GM10266 (cell line): ENCODE data around the gene MFNG.

ENCODE experiments used
- DNase-seq: peaks from one replicate; pipeline ENCODE4 v3.0.0; 2012; ENCODE audit errors: extremely low spot score
- TF ChIP-seq, protein P1 (sequence below): IDR thresholded peaks from 2 replicates; pipeline ENCODE4 v1.5.1; 2012; ENCODE audit warnings: mild to moderate bottlenecking, low read depth; ENCODE audit not compliant: control insufficient read depth, insufficient read depth; ENCODE audit errors: missing control alignments

MFNG gene

DNA sequence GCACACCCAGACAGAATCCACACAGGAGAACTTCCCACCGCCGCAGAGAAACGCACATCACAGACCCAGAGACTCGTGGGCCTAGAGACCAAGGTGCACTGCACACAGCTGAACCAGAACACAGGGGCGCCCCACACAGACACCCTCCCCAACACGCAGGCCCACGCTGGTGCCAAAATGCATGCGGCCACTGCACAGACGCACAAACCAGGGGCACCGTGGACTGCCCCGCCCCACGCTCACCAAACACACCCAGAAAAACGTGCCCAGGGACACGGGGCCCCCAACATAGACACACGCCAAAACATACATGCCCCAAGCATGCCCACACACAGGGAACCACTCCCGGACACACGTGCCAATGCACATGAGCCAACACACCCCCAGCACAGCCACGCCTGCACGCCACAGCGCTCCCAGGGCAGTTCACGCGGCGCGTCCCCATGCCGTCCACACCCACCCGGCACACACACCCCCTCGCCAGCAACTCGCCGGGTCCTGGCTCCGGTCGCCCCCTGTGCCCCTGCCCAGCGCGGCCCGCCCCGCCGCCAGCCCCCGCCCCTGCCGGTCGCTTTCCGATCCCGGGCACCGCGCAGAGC is 66.7 kb downstream of the MFNG start:
- DNase-seq, result no peak
- TF ChIP-seq, protein P1, sequence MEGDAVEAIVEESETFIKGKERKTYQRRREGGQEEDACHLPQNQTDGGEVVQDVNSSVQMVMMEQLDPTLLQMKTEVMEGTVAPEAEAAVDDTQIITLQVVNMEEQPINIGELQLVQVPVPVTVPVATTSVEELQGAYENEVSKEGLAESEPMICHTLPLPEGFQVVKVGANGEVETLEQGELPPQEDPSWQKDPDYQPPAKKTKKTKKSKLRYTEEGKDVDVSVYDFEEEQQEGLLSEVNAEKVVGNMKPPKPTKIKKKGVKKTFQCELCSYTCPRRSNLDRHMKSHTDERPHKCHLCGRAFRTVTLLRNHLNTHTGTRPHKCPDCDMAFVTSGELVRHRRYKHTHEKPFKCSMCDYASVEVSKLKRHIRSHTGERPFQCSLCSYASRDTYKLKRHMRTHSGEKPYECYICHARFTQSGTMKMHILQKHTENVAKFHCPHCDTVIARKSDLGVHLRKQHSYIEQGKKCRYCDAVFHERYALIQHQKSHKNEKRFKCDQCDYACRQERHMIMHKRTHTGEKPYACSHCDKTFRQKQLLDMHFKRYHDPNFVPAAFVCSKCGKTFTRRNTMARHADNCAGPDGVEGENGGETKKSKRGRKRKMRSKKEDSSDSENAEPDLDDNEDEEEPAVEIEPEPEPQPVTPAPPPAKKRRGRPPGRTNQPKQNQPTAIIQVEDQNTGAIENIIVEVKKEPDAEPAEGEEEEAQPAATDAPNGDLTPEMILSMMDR, result no peak
